NCI-H1048 (cell line): ENCODE results near the gene POC1B.
"Not testable (repeated sequence)": the region's sequence is repeated elsewhere in the genome, so short reads cannot be mapped to it uniquely, and the experiment has no call there.

Source experiments
- DNase-seq: peaks from one replicate; lab custom pipeline; 2025; lab: John Stamatoyannopoulos, UW

Gene POC1B

GRCh38 chr12:89464974-89465592 is 60.8 kb downstream of the POC1B start:
- no peak for DNase-seq

DNA sequence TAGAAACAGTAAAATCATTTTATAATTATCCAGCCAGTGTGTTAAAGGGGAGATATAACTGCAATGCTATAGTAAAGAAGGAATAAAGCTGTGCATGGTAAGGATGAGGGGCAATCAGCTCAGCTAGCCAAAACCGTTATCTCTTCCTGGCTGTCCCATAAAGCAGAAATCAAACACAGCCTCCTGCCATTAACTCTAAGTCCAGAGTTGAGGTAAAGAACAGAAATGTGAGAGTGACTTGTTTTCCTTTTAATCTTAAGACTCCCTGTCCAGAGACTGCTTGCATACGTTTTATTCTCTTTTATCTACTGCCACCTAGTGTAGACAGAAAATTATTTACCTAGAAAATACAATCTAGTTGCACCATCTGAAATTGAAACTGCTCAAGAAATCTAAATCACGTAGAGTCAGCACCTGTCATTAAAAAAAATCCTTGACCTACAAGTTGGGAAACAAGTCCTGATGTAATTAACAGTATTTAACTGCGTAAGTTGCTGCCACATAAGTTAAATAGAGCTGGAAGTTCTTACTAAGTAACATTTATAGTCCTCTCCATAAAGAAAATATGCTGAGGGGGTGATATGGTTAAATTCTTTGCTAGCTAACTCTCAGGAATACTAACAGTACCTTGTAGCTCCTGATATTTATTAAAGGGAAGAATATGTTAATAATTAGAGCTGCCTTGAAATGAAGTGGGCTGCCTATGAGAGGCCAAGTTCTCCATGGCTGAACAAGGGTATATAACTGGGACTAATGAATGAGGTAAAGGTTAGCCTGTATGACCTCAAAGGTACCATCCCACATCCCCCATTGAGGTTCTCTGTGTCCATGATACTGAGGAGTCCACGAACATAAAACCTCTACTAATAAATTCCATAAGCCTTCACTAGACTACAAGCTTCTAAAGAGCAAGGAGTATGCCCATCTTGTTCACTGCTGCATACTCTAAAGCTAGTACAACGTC is 63.9 kb downstream of the POC1B start:
- DNase-seq = no peak

GRCh38 chr12:89461190-89461589 is 64.7 kb downstream of the POC1B start:
- no peak for DNase-seq

DNA sequence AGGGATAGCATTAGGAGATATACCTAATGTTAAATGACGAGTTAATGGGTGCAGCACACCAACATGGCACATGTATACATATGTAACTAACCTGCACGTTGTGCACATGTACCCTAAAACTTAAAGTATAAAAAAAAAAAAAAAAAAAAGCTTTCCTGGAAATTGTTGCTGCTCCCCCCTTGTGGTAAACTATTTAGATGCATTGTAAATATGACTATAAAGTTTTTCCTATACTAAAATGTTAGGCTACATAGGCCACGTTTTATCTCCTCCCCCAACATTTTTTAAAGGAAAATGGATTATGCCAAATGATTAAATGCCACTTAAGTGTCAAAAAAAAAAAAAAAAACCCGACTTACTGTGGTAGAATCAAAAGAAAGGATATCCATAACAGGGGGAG is 66.6 kb downstream of the POC1B start:
- DNase-seq = not testable (repeated sequence)

DNA sequence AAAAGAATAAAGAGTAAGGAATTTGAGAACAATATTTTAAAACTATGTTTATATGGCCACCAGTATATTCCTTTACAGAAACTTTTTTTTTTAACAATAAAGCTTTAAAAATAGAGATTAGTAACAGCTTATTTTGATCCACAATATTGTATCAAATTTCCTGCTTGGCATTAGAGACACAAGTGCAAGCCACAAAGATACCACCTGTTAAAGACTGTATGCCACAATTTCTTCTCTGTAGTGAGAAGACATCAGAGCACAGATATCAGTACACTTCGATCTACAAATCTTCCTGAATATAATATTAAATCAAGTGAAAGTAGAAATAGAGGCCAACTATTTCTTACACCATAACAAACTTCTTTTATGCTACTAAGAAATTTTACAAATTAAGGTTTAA is 69.3 kb downstream of the POC1B start:
- no peak for DNase-seq

DNA sequence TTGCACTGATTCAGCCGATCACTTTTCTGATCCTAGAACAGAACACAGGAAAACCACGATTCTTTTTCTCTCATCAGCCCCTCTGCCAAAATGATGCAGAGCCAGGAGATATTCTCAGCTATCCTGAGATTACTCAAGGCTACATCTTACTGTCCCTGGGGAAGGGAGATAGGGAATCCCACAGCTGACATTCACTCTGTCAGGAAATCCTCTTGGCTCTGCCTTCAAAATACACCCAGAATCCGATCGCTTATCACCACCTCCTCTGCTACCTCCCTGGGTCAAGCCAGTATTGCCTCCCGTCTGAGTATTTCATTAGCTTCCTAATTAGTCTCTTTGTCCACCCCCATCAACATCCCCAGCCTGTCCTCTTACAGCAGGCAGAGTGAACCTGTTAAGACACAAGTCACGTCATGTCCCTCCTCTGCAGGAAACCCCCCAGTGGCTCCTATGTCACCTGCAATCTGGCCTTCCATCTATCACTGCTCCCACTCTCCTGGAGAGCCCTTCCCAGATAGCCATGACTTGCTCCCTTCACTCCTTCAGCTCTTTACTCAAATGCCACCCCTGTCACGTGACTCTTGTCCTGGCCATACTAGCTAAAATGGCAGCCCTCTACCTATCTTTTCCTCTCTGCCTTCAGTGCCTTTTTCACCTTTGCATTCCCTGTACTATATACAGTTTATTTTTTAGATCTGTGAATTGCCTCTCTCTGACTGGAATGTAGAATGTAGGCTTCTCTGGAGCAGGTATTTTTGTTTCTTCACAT is 71.6 kb downstream of the POC1B start:
- DNase-seq = no peak

- no peak for DNase-seq
These were observed 72.5 kb downstream of the POC1B start for GRCh38 chr12:89453121-89453978.

GRCh38 chr12:89451841-89452251 is 74.0 kb downstream of the POC1B start:
- no peak for DNase-seq

- DNase-seq = no peak
These were observed 74.9 kb downstream of the POC1B start for GRCh38 chr12:89450907-89451306.

GRCh38 chr12:89448951-89449371 is 76.9 kb downstream of the POC1B start:
- DNase-seq = no peak

- DNase-seq = no peak
These were observed 77.3 kb downstream of the POC1B start for GRCh38 chr12:89448526-89448925.

GRCh38 chr12:89439941-89440340 is 85.9 kb downstream of the POC1B start:
- no peak for DNase-seq

- no peak for DNase-seq
These were observed 88.6 kb downstream of the POC1B start for GRCh38 chr12:89437231-89437630.

- DNase-seq = no peak
These were observed 89.8 kb downstream of the POC1B start for GRCh38 chr12:89436062-89436461.

GRCh38 chr12:89433634-89434033 is 92.2 kb downstream of the POC1B start:
- DNase-seq = no peak

DNA sequence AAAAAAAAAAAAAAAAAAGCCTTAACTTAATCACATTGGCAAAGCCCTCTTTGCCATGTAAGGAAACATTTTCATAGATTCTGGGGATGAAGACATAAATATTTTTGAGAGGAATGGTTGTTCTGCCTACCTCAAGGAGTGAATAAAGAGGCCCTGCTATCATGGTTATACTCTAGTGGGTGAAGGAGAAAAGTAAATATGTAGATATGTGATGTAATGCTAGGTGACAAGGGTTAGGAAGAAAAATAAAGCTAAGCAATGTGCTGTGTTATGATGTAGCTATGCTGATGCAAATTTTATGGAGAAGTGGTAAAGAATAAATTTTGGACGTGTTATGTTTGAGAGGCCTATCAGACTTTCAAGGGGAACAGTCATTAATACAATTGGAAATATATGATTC is 93.5 kb downstream of the POC1B start:
- no peak for DNase-seq

DNA sequence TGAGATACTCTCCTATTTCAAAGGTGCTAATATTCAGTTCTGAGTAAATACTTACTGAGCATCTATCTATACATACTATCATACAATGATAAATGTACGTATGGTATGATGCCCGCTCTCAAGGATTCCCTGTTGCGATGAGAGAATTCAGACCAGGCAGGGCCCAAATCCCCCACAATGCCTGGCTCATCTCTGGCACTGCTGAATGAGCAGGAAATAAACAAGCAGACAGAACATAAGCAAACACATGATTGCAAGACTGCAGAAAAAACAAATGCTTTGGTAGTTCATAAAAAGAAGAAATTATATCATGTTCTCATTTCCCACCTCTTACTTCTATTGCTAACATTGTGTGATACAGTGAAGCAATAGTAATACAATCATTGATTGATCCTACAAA is 96.3 kb downstream of the POC1B start:
- DNase-seq = no peak

DNA sequence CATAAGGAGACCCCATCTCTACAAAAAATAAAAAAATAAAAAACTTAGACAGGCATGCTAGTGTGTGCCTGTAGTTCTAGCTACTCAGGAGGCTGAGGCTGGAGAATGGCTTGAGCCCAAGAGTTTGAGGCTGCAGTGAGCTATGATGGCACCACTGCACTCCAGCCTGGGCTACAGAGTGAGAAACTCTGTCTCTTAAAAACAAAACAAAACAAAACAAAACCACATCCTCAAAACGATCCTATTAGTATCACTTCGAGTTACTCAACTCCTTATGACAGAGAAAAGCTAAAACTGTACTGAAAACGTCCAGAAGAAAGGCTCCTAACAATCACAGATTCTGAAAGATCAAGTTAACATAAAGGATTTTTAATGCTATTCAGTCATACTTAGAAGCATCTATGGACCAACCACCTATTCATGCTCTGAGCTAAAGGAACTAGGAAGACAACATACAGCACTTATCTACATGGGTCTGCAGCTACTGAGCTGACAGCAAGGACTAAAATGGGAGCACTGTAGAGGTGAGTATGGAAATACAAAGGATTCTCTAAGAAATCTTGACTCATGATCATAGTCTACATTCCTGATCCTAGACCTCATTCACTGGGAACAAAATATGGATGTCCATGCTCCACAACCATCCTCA is 98.2 kb downstream of the POC1B start:
- no peak for DNase-seq

- no peak for DNase-seq
These were observed 101.0 kb downstream of the POC1B start for GRCh38 chr12:89424846-89425245.

GRCh38 chr12:89424389-89424788 is 101.5 kb downstream of the POC1B start:
- DNase-seq = no peak
